ENCODE data around the gene TFEC.

TFEC gene

GRCh38 chr7:115988401-115988800 is 42.2 kb downstream of the TFEC start:
- Histone ChIP-seq H3K27me3 (ENCODE audit: insufficient read depth, low read depth, severe bottlenecking) (no peaks in the 10 kb centered on the region), H3K27ac (no peak overlapping the region), H3K9me3 (ENCODE audit: severe bottlenecking) (no peaks in the 10 kb centered on the region), H3K4me3 (ENCODE audit: low read depth, low read length) (no peak overlapping the region), H3K36me3 (no peaks in the 10 kb centered on the region)
- TF ChIP-seq CTCF (IDR thresholded peaks at IDR 0.05; ENCODE audit: low read depth, low read length): no peak
- no peak for DNase-seq

DNA sequence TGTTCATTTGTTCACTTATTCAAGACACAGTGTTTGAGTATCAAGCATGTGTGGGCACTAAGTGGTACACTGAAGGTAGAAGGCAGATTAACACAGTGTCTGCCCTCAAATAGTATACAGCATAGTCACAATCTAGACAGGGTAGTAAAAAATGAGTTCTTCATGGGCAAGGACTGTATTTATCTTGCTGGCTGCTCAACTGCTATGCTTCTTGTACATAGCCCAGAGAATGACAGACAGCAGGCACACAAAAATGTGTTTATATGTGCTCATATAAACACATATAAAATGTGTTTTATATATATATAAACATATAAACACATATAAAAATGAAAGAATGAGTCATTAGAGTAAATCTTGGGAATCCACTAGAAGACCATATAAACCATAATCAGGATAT is 43.1 kb downstream of the TFEC start:
- Histone ChIP-seq H3K27ac (no peak overlapping the region), H3K9me3 (ENCODE audit: severe bottlenecking) (no peaks in the 10 kb centered on the region), H3K36me3 (no peaks in the 10 kb centered on the region), H3K27me3 (ENCODE audit: insufficient read depth, low read depth, severe bottlenecking) (no peaks in the 10 kb centered on the region), H3K4me3 (ENCODE audit: low read depth, low read length) (no peak overlapping the region)
- DNase-seq: no peak
- TF ChIP-seq CTCF (IDR thresholded peaks at IDR 0.05; ENCODE audit: low read depth, low read length): no peak

- DNase-seq: no peak
- H3K27me3 ChIP-seq (ENCODE audit: insufficient read depth, low read depth, severe bottlenecking): no peaks in the 10 kb centered on the region
- H3K9me3 ChIP-seq (ENCODE audit: severe bottlenecking): no peaks in the 10 kb centered on the region
- no peak overlapping the region for H3K4me3 ChIP-seq (ENCODE audit: low read depth, low read length)
- TF ChIP-seq CTCF (IDR thresholded peaks at IDR 0.05; ENCODE audit: low read depth, low read length): no peak
- no peaks in the 10 kb centered on the region for H3K36me3 ChIP-seq
- no peak overlapping the region for H3K27ac ChIP-seq
Measured at GRCh38 chr7:115984105-115984504, 46.5 kb downstream of the TFEC start.

- no peak overlapping the region for H3K27ac ChIP-seq
- H3K4me3 ChIP-seq (ENCODE audit: low read depth, low read length): no peak overlapping the region
- H3K36me3 ChIP-seq: no peaks in the 10 kb centered on the region
- TF ChIP-seq CTCF (IDR thresholded peaks at IDR 0.05; ENCODE audit: low read depth, low read length): no peak
- H3K27me3 ChIP-seq (ENCODE audit: insufficient read depth, low read depth, severe bottlenecking): no peaks in the 10 kb centered on the region
- no peak for DNase-seq
- no peaks in the 10 kb centered on the region for H3K9me3 ChIP-seq (ENCODE audit: severe bottlenecking)
Measured at GRCh38 chr7:115980159-115980558, 50.4 kb downstream of the TFEC start.

GRCh38 chr7:115976651-115977050 is 53.9 kb downstream of the TFEC start:
- no peak for DNase-seq
- H3K36me3 ChIP-seq: no peaks in the 10 kb centered on the region

More at GRCh38 chr7:115976651-115977050, 53.9 kb downstream of the TFEC start:
- H3K4me3 ChIP-seq (ENCODE audit: low read depth, low read length): no peak overlapping the region
- no peak overlapping the region for H3K27ac ChIP-seq
- no peaks in the 10 kb centered on the region for H3K9me3 ChIP-seq (ENCODE audit: severe bottlenecking)
- no peaks in the 10 kb centered on the region for H3K27me3 ChIP-seq (ENCODE audit: insufficient read depth, low read depth, severe bottlenecking)
- TF ChIP-seq CTCF (IDR thresholded peaks at IDR 0.05; ENCODE audit: low read depth, low read length): no peak

Data from WERI-Rb-1 (cell line).